Measurements from ENCODE around the gene SCN4A. TPM values are rescaled to one million over a fixed set of nuclear protein-coding genes. Genes with fewer than 3 reads are reported as not detected.

Gene SCN4A
- total and polyA plus RNA-seq, 2 of the 13 experiments (the other 11 are each of a cell fraction or from before 2014, with no cell fraction given), result 0.02 to 0.03 TPM

GRCh38 chr17:63918305-63918704 is 54.4 kb downstream of the SCN4A start:
- no TSS peak for BruUV-seq (replicated peaks)
- POLR2A ChIA-PET, result interaction anchor here (2.2 kb wide), 1 partner anchor 28 kb away, joined by 10 read pairs; no protein-coding TSS in a partner anchor
- FAIRE-seq, result no peak
- intact Hi-C loops (cut with micrococcal nuclease; ENCODE audit: unreplicated experiment) (loop anchor here (2.0 to 10.0 kb wide), 4 partner anchors 32 to 216 kb away; partner anchors contain the start of gene ERN1), in situ Hi-C loops (cut with HindIII; ENCODE audit: extremely low pct_ligation_motif_present, low pct_unique_long_range_greater_than_20kb) (no loop called here)
- CTCF ChIA-PET (ENCODE audit: low intra/inter-chr PET ratio, low total read pairs), result interaction anchor here (1.6 to 2.6 kb wide), 2 partner anchors 28 to 72 kb away, joined by 25 to 27 read pairs; no protein-coding TSS in a partner anchor
- Histone ChIP-seq H3K79me2 (ENCODE audit: insufficient read depth, low read length) (no peaks in the 10 kb centered on the region), H3K4me1 (ENCODE audit: insufficient read depth, low read length) (peaks cover 16% of the 10 kb centered on the region), H3K9me3 (ENCODE audit: low read length) (no peaks in the 10 kb centered on the region), H4K20me1 (ENCODE audit: insufficient read depth, low read length) (no peaks in the 10 kb centered on the region), H3K36me3 (replicated peaks in 1 of 2; ENCODE audit: control insufficient read depth in 1 of 2, insufficient read depth in 2 of 2, low read length in 2 of 2) (no peaks in the 10 kb centered on the region), H3K4me3 (replicated peaks in 1 of 3; ENCODE audit: insufficient read depth in 1 of 3, low read depth in 2 of 3, low read length in 3 of 3) (no peak overlapping the region), H3K27me3 (ENCODE audit: control insufficient read depth in 1 of 2, insufficient read depth in 2 of 2, low read length in 2 of 2) (peaks cover 1 to 32% of the 10 kb centered on the region in 2 experiments; a peak in 3 of 5 replicates), H3K27ac (ENCODE audit: extremely low read length, insufficient read depth, low read length) (no peak overlapping the region), H3K4me2 (ENCODE audit: low read depth, low read length) (no peak overlapping the region), H3K9ac (ENCODE audit: insufficient read depth, low read depth, low read length) (no peak overlapping the region), H2AFZ (ENCODE audit: low read length) (no peak overlapping the region)
- no peak for TF ChIP-seq ZNF451 (CRISPR knock-in tag; IDR thresholded peaks at IDR 0.05)
- peak; percentile 49 for TF ChIP-seq CTCF (CRISPR knock-in tag; IDR thresholded peaks at IDR 0.05)
- TF ChIP-seq ZSCAN5A (CRISPR knock-in tag; IDR thresholded peaks at IDR 0.05; ENCODE audit: borderline replicate concordance), result no peak
- TF ChIP-seq ZNF333 (CRISPR knock-in tag; IDR thresholded peaks at IDR 0.05; ENCODE audit: borderline replicate concordance), result no peak
- TF ChIP-seq ZFP36L1 (CRISPR knock-in tag; IDR thresholded peaks at IDR 0.05), result no peak
- no peak for TF ChIP-seq U2AF2 (IDR thresholded peaks at IDR 0.05; ENCODE audit: low read depth, low read length)
- TF ChIP-seq SUZ12 (IDR thresholded peaks at IDR 0.05; ENCODE audit: low read depth, low read length), result no peak
- no peak for TF ChIP-seq TEAD3 (CRISPR knock-in tag; optimal IDR thresholded peaks at IDR 0.05; ENCODE audit: borderline replicate concordance)
- TF ChIP-seq PRDM15 (CRISPR knock-in tag; IDR thresholded peaks at IDR 0.05), result peak; percentile 60; the same call in 1 of the 2 replicates
- TF ChIP-seq KDM3A (CRISPR knock-in tag; IDR thresholded peaks at IDR 0.05; ENCODE audit: low read depth), result no peak
- TF ChIP-seq JUND (CRISPR knock-in tag; IDR thresholded peaks at IDR 0.05), result no peak
- peak; percentile 34 for TF ChIP-seq STAG1 (CRISPR knock-in tag; IDR thresholded peaks at IDR 0.05)
- 0 out of 2 replicates have a peak, but pooled peaks have one; percentile 8 for TF ChIP-seq ZNF788 (CRISPR knock-in tag; IDR thresholded peaks at IDR 0.05; ENCODE audit: borderline replicate concordance)
- no peak for TF ChIP-seq SRSF1 (optimal IDR thresholded peaks at IDR 0.05; ENCODE audit: low read depth, low read length)
- TF ChIP-seq ZNF879 (CRISPR knock-in tag; IDR thresholded peaks at IDR 0.05), result no peak
- DNase-seq (ENCODE audit: low spot score), result no peak
- ATAC-seq, result peak; percentile 70
- WGBS (ENCODE audit: low lambda C conversion rate), result 25% methylated on average over 9 of the region's 10 CpGs

Data from HepG2 (cell line).